Naive B cell (primary cell): Measurements from ENCODE around the gene CREB3L2. TPM values are rescaled to one million over a fixed set of nuclear protein-coding genes. Genes with fewer than 3 reads are reported as not detected.
A peak's percentile ranks its signal among the peaks of the same experiment; 100 is the strongest.
"Not testable (repeated sequence)": the region's sequence is repeated elsewhere in the genome, so short reads cannot be mapped to it uniquely, and the experiment has no call there.

Experiments
- ATAC-seq, 2 donors: fragments of 150-1000 bp; cut with Tn5 transposase; 2 replicates each; pipeline ENCODE4 v1.10.0; 2021; ENCODE audit warnings: low read depth in 2 of 2, mild to moderate bottlenecking in 2 of 2, moderate library complexity in 2 of 2
- DNase-seq: peaks from one replicate; pipeline ENCODE4 v3.0.0; 2022
- H3K27ac Mint-ChIP-seq, 6 donors: one replicate each; pipeline ENCODE4 v1.8.0; 2020 to 2022; ENCODE audit warnings: mild to moderate bottlenecking in 6 of 6, mixed read lengths in 6 of 6, moderate library complexity in 5 of 6, inconsistent platforms in 2 of 6
- H3K27me3 Mint-ChIP-seq, 3 donors: one replicate each; pipeline ENCODE4 v1.8.0; 2021 to 2022; ENCODE audit warnings: mixed read lengths in 3 of 3, mild to moderate bottlenecking in 1 of 3
- H3K36me3 Mint-ChIP-seq, 2 donors: one replicate each; pipeline ENCODE4 v1.8.0; 2020 to 2022; ENCODE audit warnings: mixed read lengths in 2 of 2, inconsistent platforms in 1 of 2, mild to moderate bottlenecking in 1 of 2
- H3K4me1 Mint-ChIP-seq, 3 donors: one replicate each; pipeline ENCODE4 v1.8.0; 2020 to 2022; ENCODE audit warnings: mixed read lengths in 3 of 3, inconsistent platforms in 1 of 3, mild to moderate bottlenecking in 1 of 3, moderate library complexity in 1 of 3
- H3K4me3 Mint-ChIP-seq, 8 donors: one replicate each; pipeline ENCODE4 v1.8.0; 2020 to 2022; ENCODE audit warnings: mild to moderate bottlenecking in 8 of 8, mixed read lengths in 8 of 8, moderate library complexity in 8 of 8, inconsistent platforms in 2 of 8
- H3K9me3 Mint-ChIP-seq, 7 donors: one replicate each; pipeline ENCODE4 v1.8.0; 2020 to 2022; ENCODE audit warnings: mixed read lengths in 7 of 7, mild to moderate bottlenecking in 5 of 7, inconsistent platforms in 2 of 7, moderate library complexity in 1 of 7
- polyA plus RNA-seq, 6 donors: library from polyadenylated mRNA; unstranded; fragments of 300-500 nt; fragmentation: Illumina TruSeq; gene quantifications; one replicate each; pipeline ENCODE4 v1.2.3, GENCODE V29; 2021; ENCODE audit warnings: low read depth in 6 of 6

Gene CREB3L2, protein sequence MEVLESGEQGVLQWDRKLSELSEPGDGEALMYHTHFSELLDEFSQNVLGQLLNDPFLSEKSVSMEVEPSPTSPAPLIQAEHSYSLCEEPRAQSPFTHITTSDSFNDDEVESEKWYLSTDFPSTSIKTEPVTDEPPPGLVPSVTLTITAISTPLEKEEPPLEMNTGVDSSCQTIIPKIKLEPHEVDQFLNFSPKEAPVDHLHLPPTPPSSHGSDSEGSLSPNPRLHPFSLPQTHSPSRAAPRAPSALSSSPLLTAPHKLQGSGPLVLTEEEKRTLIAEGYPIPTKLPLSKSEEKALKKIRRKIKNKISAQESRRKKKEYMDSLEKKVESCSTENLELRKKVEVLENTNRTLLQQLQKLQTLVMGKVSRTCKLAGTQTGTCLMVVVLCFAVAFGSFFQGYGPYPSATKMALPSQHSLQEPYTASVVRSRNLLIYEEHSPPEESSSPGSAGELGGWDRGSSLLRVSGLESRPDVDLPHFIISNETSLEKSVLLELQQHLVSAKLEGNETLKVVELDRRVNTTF
- 10 to 100 TPM in 5 of 6 donors, 1 to 10 TPM in 1; 8.0 to 26.6 (median 19.5) TPM for polyA plus RNA-seq

- peak; percentile 38 to 44 for ATAC-seq
- peaks cover 37 to 58% (median 46%) of the 10 kb centered on the region in 3 donors for H3K4me1 Mint-ChIP-seq
These were observed at the start of gene CREB3L2 for GRCh38 chr7:138001529-138002095. CREB3L2 (minus strand) TSS chr7:138002086; CDS start chr7:138001705, 381 bp downstream.

GRCh38 chr7:138049505-138050116 lies 47.7 kb upstream of the CREB3L2 start:
- Mint-ChIP-seq H3K4me1 (no peaks in the 10 kb centered on the region), H3K4me3 (no peak overlapping the region), H3K36me3 (peaks cover 0 to 10% of the 10 kb centered on the region in 2 donors), H3K9me3 (peaks cover 0 to 17% (median 7%) of the 10 kb centered on the region in 7 donors), H3K27me3 (peaks cover 0 to 16% (median 4%) of the 10 kb centered on the region in 3 donors), H3K27ac (peak overlapping the region in 2 of 6 donors; percentile 44 to 89)
- DNase-seq (no peak), ATAC-seq (no peak)

More at GRCh38 chr7:138001529-138002095, at the start of gene CREB3L2:
- no peaks in the 10 kb centered on the region for H3K9me3 Mint-ChIP-seq
- peaks cover 0 to 12% of the 10 kb centered on the region in 2 donors for H3K36me3 Mint-ChIP-seq
- H3K4me3 Mint-ChIP-seq = peak within 1 kb of the TSS; percentile 87 to 100 (median 96)
- peak within 1 kb of the TSS; percentile 78 to 98 (median 94) for H3K27ac Mint-ChIP-seq
- DNase-seq = peak; percentile 59
- no peaks in the 10 kb centered on the region for H3K27me3 Mint-ChIP-seq

- H3K36me3 Mint-ChIP-seq = peaks cover 0 to 7% of the 10 kb centered on the region in 2 donors
- no peaks in the 10 kb centered on the region for H3K4me1 Mint-ChIP-seq
- no peak overlapping the region for H3K4me3 Mint-ChIP-seq
- peaks cover 0 to 16% (median 7%) of the 10 kb centered on the region in 7 donors for H3K9me3 Mint-ChIP-seq
- DNase-seq = no peak
- no peak overlapping the region for H3K27ac Mint-ChIP-seq
- no peak for ATAC-seq
- peaks cover 0 to 14% (median 4%) of the 10 kb centered on the region in 3 donors for H3K27me3 Mint-ChIP-seq
These were observed 46.0 kb upstream of the CREB3L2 start for GRCh38 chr7:138047907-138048306.

DNA sequence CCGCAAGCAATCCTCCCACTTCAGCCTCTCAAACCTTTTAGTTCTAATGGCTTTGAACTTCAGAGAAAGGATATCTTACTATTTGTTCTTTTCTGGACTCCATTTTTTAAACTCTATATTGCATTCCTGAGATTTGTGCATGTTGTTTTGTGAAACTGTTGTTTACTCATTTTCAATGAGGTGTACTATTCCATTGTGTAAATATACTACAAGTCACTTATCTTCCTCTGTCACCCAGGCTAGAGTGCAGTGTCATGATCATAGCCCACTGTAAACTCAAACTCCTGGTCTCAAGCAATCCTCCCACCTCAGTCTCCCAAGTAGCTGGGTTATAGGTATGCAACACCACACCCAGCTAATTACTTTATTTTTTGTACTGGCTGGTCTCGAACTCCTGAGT lies 43.0 kb upstream of the CREB3L2 start:
- H3K4me3 Mint-ChIP-seq = no peak overlapping the region
- peaks cover 0 to 5% (median 2%) of the 10 kb centered on the region in 7 donors for H3K9me3 Mint-ChIP-seq
- peaks cover 0 to 8% (median 0%) of the 10 kb centered on the region in 3 donors for H3K27me3 Mint-ChIP-seq
- no peaks in the 10 kb centered on the region for H3K36me3 Mint-ChIP-seq
- DNase-seq (no peak), ATAC-seq (no peak)
- no peak overlapping the region for H3K27ac Mint-ChIP-seq
- peaks cover 5 to 12% (median 8%) of the 10 kb centered on the region in 3 donors for H3K4me1 Mint-ChIP-seq

DNA sequence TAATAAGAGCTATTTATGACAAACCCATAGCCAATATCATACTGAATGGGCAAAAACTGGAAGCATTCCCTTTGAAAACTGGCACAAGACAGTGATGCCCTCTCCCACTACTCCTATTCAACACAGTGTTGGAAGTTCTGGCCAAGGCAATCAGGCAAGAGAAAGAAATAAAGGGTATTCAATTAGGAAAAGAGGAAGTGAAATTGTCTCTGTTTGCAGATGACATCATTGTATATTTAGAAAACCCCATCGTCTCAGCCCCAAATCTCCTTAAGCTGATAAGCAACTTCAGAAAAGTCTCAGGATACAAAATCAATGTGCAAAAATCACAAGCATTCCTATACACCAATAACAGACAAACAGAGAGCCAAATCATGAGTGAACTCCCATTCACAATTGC lies 38.2 kb upstream of the CREB3L2 start:
- H3K4me1 Mint-ChIP-seq = peaks cover 14 to 30% (median 26%) of the 10 kb centered on the region in 3 donors
- not testable (repeated sequence) for ATAC-seq, H3K27me3 Mint-ChIP-seq, H3K36me3 Mint-ChIP-seq
- peak; percentile 35 for DNase-seq
- peak overlapping the region; percentile 67 to 94 (median 85) for H3K27ac Mint-ChIP-seq
- H3K4me3 Mint-ChIP-seq = peak overlapping the region in 5 of 8 donors; percentile 12 to 72 (median 69)
- H3K9me3 Mint-ChIP-seq = peaks cover 0 to 10% (median 8%) of the 10 kb centered on the region in 7 donors

GRCh38 chr7:138036135-138036534 lies 34.2 kb upstream of the CREB3L2 start:
- Mint-ChIP-seq H3K4me1 (peaks cover 35 to 67% (median 61%) of the 10 kb centered on the region in 3 donors), H3K36me3 (peaks cover 0 to 4% of the 10 kb centered on the region in 2 donors), H3K27me3 (no peaks in the 10 kb centered on the region), H3K27ac (no peak overlapping the region), H3K9me3 (peaks cover 0 to 14% (median 10%) of the 10 kb centered on the region in 7 donors), H3K4me3 (no peak overlapping the region)
- ATAC-seq (no peak), DNase-seq (no peak)

DNA sequence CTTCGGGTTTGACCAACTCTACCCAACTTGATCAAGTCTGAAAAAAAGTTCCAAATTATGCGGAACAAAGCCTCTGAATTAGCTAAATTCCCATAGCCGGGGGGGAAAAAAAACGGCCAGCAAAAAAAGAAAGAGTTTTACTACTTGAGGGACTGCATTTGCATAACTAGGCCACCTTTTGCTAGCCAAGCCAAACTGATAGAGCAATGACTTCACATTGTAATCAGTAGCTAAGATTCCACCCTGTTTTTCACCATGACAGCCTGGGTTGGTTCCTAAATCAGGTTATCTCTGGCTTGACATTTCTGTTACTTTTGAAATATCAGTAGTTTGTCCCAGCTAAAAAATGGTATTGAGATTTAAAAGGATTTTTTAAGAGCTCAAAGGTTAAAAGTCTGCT lies 31.4 kb upstream of the CREB3L2 start:
- Mint-ChIP-seq H3K9me3 (peaks cover 0 to 11% (median 5%) of the 10 kb centered on the region in 7 donors), H3K27me3 (no peaks in the 10 kb centered on the region), H3K4me3 (peak overlapping the region in 1 of 8 donors; percentile 16), H3K27ac (peak overlapping the region in 2 of 6 donors; percentile 33 to 72), H3K36me3 (peaks cover 0 to 4% of the 10 kb centered on the region in 2 donors), H3K4me1 (peaks cover 39 to 65% (median 63%) of the 10 kb centered on the region in 3 donors)
- DNase-seq (no peak), ATAC-seq (no peak)

DNA sequence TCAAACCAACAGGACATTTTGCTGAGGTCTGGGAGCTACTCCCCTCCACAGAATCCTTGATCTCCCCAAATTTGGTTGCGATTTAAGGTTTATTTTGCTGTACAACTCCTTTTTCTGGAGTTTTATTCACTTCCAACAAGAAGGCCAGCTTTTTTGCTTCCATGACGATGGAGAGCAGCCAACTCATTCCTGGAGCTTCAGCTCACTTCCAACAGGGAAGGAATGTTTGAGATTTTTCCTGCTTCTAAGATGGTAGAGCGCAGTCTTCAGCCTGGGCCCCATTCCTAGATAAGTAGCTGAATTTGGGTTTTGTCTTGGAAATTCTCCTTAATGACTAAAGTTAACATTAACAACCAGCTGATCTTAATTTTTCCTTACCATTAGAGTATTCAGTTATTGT lies 30.9 kb upstream of the CREB3L2 start:
- H3K27ac Mint-ChIP-seq = peak overlapping the region in 5 of 6 donors; percentile 31 to 72 (median 35)
- no peak for ATAC-seq

DNA sequence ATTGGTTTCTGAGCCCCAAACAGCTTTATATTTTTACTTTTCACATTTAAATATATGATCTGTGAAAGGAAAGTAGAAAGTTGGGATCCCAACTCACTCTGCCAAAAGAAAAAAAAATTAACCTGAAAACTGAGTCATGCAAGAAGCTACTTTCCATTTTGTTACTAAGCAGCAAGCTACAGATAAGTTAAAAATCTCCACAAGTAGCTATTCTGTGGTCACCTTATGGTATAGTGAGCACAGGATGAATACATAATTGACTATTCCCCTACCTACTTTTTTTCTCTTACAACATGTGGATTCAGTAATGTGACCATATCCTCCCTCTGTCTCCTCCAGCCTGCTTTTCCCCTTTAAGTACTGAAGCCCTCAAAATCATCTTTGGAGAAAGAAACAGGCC lies 30.3 kb upstream of the CREB3L2 start:
- ATAC-seq = no peak
- Mint-ChIP-seq H3K27ac (peak overlapping the region in 4 of 6 donors; percentile 7 to 82 (median 33)), H3K4me1 (peaks cover 45 to 76% (median 71%) of the 10 kb centered on the region in 3 donors), H3K36me3 (peaks cover 2 to 4% of the 10 kb centered on the region in 2 donors), H3K4me3 (peak overlapping the region in 3 of 8 donors; percentile 33 to 58 (median 40)), H3K27me3 (no peaks in the 10 kb centered on the region), H3K9me3 (peaks cover 0 to 12% (median 5%) of the 10 kb centered on the region in 7 donors)
- DNase-seq = no peak

More for the DNA sequence above, 30.9 kb upstream of the CREB3L2 start:
- no peaks in the 10 kb centered on the region for H3K27me3 Mint-ChIP-seq
- peaks cover 0 to 11% (median 5%) of the 10 kb centered on the region in 7 donors for H3K9me3 Mint-ChIP-seq
- peaks cover 42 to 70% (median 68%) of the 10 kb centered on the region in 3 donors for H3K4me1 Mint-ChIP-seq
- H3K4me3 Mint-ChIP-seq = peak overlapping the region in 2 of 8 donors; percentile 10 to 33
- peaks cover 0 to 4% of the 10 kb centered on the region in 2 donors for H3K36me3 Mint-ChIP-seq
- DNase-seq = no peak

DNA sequence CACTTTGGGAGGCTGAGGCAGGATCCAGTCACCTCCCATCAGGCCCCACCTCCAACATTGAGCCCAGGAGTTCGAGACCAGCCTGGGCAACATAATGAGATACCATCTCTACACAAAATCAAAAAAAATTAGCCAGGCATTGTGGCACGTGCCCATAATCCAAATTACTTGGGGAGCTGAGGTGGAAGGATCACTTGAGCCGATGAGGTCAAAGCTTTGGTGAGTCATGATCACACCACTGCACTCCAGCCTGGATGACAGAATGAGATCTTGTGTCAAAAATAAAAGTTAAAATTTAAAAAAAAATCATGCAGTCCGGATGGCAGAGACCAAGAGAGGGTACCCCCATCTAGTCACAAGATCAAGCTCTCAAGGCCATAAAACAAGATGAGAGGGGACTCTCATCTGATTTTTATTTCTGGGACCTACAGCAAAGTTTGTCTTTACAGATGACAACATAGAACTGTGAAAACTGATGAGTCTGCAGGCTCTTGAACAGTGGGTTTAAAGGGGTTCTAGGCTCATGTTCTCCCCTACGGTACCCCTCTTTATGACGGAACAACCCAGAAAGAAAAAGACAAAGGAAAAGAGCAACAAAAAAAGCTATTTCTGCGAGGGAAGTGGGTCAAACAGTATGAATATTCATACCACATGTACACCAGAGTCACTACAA lies 28.9 kb upstream of the CREB3L2 start:
- H3K27ac Mint-ChIP-seq = peak overlapping the region in 5 of 6 donors; percentile 20 to 83 (median 69)
- no peak for DNase-seq
- peaks cover 58 to 90% (median 84%) of the 10 kb centered on the region in 3 donors for H3K4me1 Mint-ChIP-seq
- H3K4me3 Mint-ChIP-seq = peak overlapping the region in 3 of 8 donors; percentile 1 to 20 (median 15)
- no peaks in the 10 kb centered on the region for H3K27me3 Mint-ChIP-seq
- H3K36me3 Mint-ChIP-seq = peaks cover 6 to 15% of the 10 kb centered on the region in 2 donors
- ATAC-seq = no peak
- peaks cover 0 to 15% (median 8%) of the 10 kb centered on the region in 7 donors for H3K9me3 Mint-ChIP-seq

- ATAC-seq (no peak), DNase-seq (no peak)
- H3K4me1 Mint-ChIP-seq = peaks cover 55 to 96% (median 80%) of the 10 kb centered on the region in 3 donors
- H3K27ac Mint-ChIP-seq = peak overlapping the region; percentile 33 to 87 (median 76)
- peaks cover 0 to 21% (median 14%) of the 10 kb centered on the region in 7 donors for H3K9me3 Mint-ChIP-seq
- H3K27me3 Mint-ChIP-seq = no peaks in the 10 kb centered on the region
- peaks cover 6 to 15% of the 10 kb centered on the region in 2 donors for H3K36me3 Mint-ChIP-seq
- H3K4me3 Mint-ChIP-seq = peak overlapping the region in 5 of 8 donors; percentile 5 to 47 (median 20)
These were observed 28.1 kb upstream of the CREB3L2 start for GRCh38 chr7:138029941-138030340.

- Mint-ChIP-seq H3K4me3 (peak overlapping the region; percentile 44 to 83 (median 69)), H3K9me3 (peaks cover 0 to 18% (median 11%) of the 10 kb centered on the region in 7 donors), H3K4me1 (peaks cover 52 to 91% (median 74%) of the 10 kb centered on the region in 3 donors), H3K27me3 (no peaks in the 10 kb centered on the region), H3K36me3 (peaks cover 6 to 15% of the 10 kb centered on the region in 2 donors), H3K27ac (peak overlapping the region; percentile 83 to 98 (median 94))
- DNase-seq (no peak), ATAC-seq (no peak)
These were observed 27.2 kb upstream of the CREB3L2 start for GRCh38 chr7:138029126-138029525.
